AG04449 (cell line): ENCODE results near the gene KRTAP10-1.

Experiments
- CTCF ChIA-PET: fragments of 350-600 bp; formaldehyde crosslinking; extraction: SDS; loops from one replicate; lab custom pipeline; 2021; ENCODE audit warnings: antibody characterized with exemption; lab: Yijun Ruan, JAX
- POLR2A ChIA-PET: fragments of 400-600, 350-600 bp; formaldehyde crosslinking; extraction: SDS; loops from one replicate; lab custom pipeline; 2020; ENCODE audit warnings: antibody characterized with exemption, inconsistent platforms; lab: Yijun Ruan, JAX
- DNase-seq: peaks from one replicate; pipeline ENCODE4 v3.0.0-alpha.2; 2010; ENCODE audit warnings: low read depth, low spot score
- H3K4me3 ChIP-seq: 2 replicates; pipeline ENCODE4 v1.5.1; 2011; ENCODE audit warnings: low read depth, mild to moderate bottlenecking, control low read depth, low read length
- TF ChIP-seq, protein P1 (sequence below): IDR thresholded peaks from one replicate; pipeline ENCODE4 v1.5.1; 2011; ENCODE audit warnings: mild to moderate bottlenecking, moderate library complexity, low read length, control low read depth, inconsistent platforms; ENCODE audit not compliant: insufficient read depth; ENCODE audit errors: missing control alignments

The KRTAP10-1 gene

GRCh38 chr21:44529503-44530125 is 10.4 kb downstream of the KRTAP10-1 start:
- DNase-seq: no peak
- TF ChIP-seq, protein P1, sequence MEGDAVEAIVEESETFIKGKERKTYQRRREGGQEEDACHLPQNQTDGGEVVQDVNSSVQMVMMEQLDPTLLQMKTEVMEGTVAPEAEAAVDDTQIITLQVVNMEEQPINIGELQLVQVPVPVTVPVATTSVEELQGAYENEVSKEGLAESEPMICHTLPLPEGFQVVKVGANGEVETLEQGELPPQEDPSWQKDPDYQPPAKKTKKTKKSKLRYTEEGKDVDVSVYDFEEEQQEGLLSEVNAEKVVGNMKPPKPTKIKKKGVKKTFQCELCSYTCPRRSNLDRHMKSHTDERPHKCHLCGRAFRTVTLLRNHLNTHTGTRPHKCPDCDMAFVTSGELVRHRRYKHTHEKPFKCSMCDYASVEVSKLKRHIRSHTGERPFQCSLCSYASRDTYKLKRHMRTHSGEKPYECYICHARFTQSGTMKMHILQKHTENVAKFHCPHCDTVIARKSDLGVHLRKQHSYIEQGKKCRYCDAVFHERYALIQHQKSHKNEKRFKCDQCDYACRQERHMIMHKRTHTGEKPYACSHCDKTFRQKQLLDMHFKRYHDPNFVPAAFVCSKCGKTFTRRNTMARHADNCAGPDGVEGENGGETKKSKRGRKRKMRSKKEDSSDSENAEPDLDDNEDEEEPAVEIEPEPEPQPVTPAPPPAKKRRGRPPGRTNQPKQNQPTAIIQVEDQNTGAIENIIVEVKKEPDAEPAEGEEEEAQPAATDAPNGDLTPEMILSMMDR: no peak
- no peak overlapping the region for H3K4me3 ChIP-seq
- ChIA-PET CTCF (no interaction called here), POLR2A (no interaction called here)

GRCh38 chr21:44529011-44529421 is 11.0 kb downstream of the KRTAP10-1 start:
- TF ChIP-seq, protein P1: no peak
- H3K4me3 ChIP-seq: no peak overlapping the region
- POLR2A ChIA-PET: no interaction called here
- DNase-seq: no peak
- CTCF ChIA-PET: no interaction called here

GRCh38 chr21:44528634-44528995 is 11.4 kb downstream of the KRTAP10-1 start:
- ChIA-PET CTCF (no interaction called here), POLR2A (no interaction called here)
- H3K4me3 ChIP-seq: no peak overlapping the region
- TF ChIP-seq, protein P1: no peak
- no peak for DNase-seq

DNA sequence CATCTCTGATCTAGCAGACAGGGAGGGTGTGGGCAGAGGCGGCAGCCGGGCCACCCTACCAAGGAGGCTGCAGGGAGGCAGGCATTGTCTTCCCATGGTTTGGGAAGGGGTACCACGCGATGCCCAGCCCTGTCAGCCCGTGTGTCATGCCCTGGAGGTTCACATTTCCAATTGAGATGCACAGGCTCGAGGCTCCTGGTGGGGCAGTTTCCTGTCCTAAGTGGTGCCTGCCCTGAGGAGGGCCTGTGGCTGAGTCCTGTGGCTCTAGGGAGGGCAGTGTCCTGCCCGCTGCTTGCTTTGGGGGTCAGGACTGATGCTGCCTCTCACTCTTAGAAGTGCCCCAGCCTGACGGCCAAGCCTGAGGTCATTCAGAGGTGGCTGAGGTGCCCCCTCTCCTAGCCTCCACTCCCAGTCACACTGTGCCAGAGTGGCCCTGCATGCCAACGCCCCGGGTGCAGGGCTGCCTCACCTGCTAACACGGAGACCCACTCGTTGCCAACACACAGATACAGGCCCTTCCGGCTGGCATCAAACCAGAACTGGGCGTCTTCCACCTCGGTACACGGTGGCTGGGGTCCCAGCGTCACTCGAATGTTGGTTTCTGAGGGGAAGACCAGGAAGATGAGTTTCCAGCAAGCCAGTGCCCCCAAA is 11.9 kb downstream of the KRTAP10-1 start:
- ChIA-PET CTCF (no interaction called here), POLR2A (no interaction called here)
- TF ChIP-seq, protein P1: no peak
- no peak overlapping the region for H3K4me3 ChIP-seq
- no peak for DNase-seq

DNA sequence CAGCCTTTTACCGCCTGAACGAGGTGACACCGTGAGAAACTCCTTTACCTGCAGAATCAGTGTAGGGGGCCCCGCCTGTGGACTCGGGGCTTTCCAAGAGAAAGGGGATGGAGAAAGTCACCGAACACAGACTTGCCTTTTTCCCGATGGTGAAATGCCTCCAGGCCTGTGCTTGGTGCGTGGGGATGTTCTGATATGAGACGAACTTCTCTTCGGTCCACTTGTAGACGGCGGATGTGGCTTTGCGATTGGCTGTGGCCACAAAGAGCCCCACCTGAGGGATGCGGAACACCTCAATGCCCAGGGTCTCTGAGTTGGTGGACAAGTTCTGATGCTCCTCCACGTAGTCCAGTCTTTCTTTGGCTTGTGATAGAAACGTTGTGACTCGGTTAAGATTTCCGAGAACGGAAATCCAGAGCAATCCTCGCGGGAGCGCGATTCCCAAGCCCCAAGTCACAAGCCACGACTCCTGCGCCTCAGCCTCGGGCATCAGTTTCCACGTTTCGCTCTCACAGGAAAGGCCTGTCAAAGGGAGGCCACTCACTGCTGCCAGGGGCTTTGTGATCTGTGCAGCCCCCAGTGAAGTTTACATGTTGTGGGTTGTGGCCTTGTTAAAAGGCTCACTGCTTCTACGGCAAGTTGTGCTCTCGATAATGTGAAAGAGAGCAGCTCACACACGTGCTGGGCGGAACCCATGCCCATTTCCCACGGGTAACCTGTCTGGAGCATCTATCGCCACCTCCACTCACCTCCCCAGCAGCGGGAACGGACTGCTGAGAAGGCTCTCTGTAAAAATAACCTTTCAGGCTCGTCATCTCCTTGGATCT is 12.6 kb downstream of the KRTAP10-1 start:
- no peak overlapping the region for H3K4me3 ChIP-seq
- TF ChIP-seq, protein P1: no peak
- DNase-seq: no peak
- ChIA-PET POLR2A (no interaction called here), CTCF (no interaction called here)
